Measurements from ENCODE around the gene LDHA.
A peak's percentile ranks its signal among the peaks of the same experiment; 100 is the strongest.

The LDHA gene

DNA sequence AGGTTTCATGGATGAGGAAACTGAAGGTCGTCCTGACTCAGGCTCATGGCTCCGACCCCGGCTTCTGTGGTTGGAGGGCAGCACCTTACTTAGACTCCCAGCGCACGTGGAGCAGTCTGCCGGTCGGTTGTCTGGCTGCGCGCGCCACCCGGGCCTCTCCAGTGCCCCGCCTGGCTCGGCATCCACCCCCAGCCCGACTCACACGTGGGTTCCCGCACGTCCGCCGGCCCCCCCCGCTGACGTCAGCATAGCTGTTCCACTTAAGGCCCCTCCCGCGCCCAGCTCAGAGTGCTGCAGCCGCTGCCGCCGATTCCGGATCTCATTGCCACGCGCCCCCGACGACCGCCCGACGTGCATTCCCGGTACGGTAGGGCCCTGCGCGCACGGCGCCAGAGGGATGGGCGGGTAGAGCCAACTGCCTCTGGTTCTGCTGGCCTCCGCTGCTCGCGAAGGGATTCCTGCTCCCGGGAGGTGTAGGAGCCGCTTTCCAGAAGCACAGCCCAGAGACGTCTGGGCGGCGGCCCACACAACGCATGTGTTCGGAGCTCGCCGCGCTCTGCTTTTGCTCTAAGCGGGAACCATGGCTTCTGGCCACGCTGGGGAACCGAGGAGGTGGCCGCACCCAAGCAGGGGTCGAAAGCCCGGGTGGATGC lies at the start of gene LDHA:
Gene LDHA, plus strand, starts transcription at position 289 of the 653 bp plus-strand sequence. CDS start 2,280 bp downstream, outside the sequence.
- peak; percentile 44 for DNase-seq

DNA sequence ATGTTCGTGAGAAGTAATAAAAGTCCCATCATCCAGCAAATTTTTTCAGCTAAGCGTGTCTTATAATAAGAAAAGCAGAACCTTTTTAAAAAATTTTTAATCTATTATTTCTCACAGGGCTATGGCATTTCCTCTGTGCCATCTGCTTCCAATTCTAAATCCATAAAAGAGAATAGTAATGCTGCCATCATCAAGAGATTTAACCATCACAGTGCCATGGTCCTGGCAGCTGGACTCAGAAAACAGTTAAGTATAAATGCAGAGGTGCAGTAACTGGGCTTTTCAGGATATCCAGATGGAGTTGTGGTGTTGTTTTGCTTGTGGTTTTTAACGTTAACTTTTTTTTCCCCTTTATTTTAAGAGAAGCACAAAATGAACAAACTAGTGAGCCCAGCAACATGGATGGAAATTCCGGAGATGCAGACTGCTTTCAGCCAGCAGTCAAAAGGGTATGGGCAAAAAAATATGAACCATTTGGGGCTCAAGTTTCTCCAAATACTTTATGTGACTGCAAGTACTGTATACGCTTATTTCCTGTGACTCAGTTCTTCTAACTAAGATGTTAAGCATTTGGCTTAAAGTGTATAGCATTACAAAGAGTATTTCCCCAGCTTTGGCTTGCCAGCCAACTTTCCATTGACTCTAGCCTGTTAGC lies 46.8 kb upstream of the LDHA start:
- no peak for DNase-seq

DNA sequence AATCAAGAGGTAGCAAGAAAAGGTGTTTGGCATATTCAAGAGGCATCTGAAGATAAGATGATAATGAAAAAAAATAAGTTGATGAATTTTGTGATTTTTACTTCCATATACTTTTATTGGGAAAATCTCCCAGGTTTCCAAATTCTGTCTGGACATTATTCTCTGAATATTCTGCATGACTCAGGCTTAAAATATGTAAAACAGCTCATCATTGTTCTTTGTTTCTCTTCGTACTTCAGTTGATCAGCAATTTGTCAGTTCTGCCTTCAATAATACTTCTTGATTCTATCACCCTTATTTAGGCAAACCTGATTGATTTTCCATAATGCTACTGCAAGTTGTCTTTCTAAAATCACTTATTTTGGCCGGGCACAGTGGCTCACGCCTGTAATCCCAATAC lies 41.8 kb upstream of the LDHA start:
- no peak for DNase-seq

DNA sequence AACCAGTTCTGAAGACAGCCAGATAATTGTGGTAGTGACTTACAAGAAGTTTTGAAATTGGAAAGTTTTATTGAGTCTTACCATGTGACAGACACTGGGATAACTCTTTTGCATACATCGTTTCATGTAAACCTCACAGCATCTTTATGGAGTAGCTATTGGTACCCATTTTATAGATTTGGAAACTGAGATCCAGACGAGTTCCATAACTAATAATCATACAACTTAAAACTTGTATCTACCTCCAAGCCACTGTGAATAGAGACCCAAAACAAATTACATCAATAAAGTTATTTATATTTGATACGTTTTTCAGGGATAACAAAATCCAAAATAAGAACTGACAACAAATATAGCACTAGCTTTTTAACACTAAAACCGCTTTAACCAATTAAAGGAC lies 35.7 kb upstream of the LDHA start:
- no peak for DNase-seq

DNA sequence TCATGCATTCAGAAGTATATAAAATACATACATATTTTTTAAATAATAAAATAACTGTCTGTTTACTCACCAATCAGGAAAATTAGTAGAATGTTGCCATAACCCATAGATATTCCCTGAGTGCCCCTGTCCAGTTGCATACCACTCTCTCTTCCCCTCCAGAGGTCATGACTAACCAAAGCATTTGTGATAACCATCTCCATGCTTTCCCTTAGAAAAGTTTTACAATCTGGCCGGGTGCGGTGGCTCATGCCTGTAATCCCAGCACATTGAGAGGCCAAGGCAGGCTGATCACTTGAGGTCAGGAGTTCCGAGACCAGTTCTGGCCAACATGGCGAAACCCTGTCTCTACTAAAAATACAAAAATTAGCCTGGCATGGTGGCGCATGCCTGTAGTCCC lies 33.2 kb upstream of the LDHA start:
- DNase-seq, result no peak

DNA sequence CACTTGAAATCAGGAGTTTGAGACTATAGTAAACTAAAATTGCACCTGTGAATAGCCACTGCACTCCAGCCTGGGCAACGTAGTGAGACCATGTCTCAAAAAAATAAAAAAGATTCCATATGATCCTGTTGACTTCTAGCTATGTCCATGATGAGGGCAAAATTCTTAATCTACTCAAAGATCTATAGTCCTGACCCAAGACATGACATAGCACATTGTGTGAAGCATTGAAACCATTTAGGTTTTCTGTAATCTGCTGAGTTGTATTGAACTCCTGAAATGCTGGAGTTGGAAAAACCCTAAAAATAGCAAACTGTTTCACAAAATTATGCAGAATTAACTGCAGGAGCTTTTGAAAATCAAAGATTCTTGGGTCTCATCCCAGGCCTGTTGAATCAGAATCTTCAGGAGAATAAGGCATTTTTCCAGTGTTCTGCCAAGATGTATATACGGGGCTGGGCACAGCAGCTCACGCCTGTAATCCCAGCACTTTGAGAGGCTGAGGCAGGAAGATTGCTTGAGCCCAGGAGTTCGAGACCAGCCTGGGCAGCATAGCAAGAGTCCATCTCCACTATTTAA lies 29.8 kb upstream of the LDHA start:
- DNase-seq, result no peak

DNA sequence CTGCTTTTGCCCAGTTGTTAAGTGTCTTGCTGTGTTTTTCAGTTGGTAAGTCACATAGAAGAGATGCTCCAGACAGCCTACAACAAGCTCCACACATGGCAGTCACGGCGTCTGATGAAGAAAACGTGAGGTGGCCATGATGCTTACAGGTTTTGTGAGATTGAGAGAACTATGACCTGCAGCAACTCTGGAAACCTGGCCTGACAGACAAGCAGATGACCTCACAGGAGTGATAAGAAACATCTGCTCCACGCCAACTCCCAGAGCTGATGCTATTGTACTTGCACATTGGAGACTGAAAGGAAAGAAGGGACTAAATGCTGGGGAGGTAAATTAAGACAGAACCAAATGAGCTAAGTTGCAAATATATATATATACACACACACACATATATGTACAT lies 28.6 kb upstream of the LDHA start:
- DNase-seq, result no peak

DNA sequence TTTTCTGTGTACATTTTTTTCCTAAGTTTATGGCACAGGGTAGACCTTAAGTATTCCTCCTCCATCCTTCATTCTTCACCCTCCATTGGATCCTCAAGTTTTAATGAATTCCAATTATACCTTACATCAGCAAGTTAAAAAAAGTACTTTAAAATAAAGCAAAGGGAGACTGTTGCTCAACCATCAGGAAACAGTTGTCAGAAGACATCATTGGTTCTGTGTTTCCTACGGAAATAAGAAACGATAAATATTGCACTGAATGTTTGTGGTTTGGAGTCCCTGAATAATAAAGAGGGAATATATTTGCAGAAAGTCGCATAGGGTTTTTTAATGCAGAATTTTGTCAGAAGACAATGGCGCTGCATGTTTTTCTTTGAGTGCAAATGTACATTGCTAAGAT lies 28.1 kb upstream of the LDHA start:
- no peak for DNase-seq

DNA sequence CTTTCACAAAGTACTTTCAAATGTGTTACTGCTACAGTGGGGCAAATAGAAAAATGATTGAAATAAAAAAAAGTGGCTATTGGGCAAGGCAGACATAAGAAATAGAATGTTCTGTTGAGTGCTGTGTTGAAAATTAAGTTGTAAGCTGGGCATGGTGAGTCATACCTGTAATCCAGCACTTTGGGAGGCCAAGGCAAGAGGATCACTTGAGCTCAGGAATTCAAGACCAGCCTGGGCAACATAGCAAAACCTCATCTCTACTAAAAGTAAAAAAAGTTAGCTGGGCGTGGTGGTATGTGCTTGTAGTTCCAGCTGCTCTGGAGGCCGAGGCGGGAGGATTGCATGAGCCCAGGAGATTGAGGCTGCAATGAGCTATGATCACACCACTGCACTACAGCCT lies 26.9 kb upstream of the LDHA start:
- no peak for DNase-seq

DNA sequence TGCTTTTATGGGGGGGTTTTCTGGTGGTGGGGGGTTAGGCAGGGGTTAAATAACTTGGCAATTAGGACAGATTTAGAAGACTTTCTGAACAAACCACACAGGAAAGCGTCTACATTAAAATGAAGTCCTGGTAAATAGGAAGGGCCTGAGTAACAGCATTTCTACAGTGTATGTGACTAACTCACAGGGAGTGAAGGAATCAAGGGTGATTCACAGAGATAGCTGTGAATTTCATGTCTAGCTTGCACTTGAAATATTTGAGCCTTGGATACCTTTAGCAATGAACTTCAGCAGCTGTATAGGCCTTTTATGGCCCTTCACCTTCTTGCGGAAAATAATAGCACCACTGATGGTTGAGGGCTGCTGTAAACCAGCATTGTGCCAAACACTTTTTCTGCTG lies 26.1 kb upstream of the LDHA start:
- no peak for DNase-seq

DNA sequence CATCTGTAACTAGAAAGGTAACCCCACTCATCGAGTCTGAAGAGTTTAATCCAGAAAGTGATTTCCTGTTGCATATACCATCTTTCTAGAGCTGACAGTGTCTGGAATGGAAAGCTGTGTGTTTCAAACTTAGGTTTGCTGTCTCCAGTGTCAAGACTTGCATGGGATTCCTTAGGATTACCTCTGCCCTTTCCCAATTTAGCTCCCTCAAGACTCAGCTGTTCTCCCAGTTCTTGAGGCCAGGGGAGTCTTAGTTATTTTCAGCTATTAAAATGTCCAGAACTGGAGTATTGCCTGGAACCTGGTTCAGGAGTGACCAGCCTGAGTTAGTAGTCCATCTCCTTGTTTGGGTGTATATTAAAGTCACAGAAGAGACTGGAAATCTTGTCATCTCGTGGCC lies 25.0 kb upstream of the LDHA start:
- no peak for DNase-seq

DNA sequence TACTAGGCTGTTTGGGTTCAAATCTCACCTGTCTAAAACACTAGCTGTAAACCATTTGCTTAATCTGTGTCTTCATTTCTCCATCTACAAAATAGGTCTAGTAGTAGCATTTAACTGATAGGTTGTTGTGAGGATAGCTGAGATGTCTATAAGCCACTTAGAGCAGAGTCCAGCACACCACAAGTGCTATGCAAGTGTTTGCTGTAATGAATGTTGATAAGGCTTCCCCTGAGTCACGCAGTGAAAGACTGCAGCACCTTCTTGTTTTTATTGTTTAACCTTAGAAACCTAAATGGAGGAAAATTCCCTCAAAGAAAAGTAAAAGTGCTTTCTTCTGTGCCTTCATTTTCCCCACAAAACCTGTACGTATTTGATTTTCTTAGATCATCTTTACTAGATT lies 23.1 kb upstream of the LDHA start:
- DNase-seq, result no peak

DNA sequence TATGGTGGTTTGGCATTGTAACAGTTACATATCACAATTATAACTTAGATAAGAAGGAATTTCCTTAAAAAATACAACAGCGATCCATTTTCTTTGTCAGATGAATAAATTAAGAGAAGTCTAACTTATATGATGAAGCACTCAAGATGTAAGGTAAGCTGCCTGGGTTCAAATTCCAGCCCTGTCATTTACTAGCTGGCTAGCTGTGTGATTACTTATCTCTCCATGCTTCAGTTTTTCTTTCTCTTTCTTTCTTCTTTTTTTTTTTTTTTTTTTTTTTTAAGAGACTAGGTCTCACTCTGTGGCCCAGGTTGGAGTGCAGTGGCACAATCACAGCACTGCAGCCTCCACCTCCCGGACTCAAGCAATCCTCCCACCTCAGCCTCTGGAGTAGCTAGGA lies 22.2 kb upstream of the LDHA start:
- DNase-seq, result no peak

DNA sequence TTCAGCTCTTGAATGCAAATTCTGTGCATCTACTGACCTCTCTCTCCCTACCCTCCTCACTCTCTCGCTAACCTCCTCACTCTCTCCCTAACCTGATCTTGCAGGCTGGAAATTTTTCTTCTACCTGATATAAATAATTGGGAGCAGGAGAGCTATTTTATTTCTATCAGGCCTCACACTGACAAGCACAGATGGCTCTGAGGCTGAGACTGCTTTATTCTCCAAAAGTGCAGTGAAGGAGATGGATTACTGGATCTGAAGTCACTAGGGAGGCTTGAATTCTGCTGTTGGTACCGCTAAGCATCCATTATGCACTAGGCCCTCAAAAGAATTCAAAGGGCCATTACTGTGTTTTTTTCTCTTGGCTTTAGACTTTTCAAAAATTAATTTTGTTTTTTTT lies 19.4 kb upstream of the LDHA start:
- no peak for DNase-seq

DNA sequence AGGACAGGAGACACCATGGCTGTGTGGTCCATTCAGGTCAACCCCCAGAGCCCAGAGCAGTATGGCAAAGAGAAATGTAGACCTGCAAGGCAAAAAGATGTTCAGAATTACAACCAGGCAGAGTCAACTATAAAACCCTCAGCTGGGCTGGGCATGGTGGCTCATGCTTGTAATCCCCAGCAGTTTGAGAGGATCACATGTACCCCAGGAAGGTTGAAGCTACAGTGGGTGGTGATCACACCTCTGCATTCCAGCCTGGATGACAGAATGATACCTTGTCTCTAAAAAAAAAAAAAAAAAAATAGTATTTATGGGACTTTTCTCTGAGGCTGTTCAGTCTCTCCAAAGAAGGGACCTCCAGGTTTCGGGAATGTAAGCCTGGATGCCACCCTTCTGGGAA lies 18.4 kb upstream of the LDHA start:
- no peak for DNase-seq

DNA sequence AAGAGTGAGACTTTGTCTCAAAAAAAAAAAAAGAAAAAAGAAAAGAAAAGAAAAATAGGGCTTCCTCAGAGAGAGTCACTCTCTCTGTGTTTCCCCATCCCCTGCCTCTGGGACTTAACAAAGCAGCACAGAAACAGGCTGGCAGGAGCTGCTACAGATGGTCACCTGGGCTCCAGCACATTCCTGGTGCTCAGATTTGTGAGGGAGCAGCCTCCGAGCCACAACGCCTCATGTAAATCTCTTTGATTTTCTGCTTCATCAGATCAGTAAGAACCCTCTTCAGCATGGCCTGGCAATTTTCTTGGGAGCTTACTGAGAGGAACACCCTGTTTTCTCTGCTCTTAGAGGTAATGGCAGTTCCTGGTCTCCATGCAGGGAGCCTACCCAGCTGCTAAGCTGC lies 15.2 kb upstream of the LDHA start:
- DNase-seq, result no peak

DNA sequence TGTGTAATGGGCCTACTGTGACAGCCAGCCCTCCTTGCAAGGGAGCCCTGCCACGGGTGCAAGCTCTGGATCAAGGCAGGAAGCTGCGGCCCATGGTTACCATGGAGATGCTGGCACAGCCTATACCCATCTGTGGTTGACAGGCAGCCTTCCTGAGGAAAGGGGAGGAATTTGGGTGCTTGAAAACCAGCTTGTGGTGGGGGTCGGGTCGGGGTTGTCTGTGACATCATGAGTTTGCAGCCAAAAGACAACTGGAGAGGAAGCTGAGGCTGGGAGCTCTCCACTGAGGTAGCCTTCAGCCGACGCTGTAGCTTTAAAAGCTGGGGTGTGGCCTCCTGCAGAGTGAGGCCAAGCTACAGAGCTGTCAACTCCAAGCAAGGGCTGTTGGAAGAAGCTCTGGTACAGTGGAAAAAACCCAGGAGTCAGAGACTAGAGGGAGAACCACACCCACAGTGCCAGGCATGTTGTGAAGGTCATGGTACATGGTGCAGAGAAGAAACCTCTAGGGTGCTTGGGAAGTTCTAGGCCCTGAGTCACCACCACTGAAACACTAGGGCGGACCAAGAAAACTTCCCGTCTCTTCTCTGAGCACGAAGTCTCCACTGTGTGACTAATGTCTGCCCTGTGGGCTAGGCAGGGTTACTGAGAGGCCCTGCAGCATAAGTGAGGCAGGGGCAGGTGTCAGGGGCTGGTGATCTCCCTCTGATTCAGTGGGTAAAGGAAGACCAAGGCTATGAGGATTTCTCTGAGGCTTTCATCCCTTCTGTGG lies 10.8 kb upstream of the LDHA start:
- no peak for DNase-seq

DNA sequence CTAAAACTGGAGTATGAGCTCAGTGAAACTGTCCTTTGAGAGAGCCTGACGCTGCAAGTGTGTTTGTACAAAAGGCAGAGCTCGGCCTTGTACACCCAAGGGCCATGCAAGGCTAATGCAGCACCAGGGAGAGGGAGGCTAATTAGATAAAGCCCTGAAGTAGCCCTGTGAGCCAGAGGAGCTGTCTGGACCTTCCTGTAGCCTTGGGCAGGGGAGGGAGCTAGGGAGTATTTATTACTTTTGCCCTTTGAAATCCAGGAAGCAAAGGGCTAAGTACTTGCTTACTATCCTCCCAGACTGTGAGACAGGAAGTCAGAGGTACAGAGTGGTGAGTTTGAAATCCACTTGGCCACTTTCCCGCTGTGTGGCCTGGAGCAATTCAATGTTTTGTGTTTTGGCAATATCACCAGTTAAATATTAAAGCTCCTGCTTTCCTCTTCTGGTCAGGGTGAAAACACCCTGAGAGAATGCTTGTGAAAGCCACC lies 10.2 kb upstream of the LDHA start:
- no peak for DNase-seq

DNA sequence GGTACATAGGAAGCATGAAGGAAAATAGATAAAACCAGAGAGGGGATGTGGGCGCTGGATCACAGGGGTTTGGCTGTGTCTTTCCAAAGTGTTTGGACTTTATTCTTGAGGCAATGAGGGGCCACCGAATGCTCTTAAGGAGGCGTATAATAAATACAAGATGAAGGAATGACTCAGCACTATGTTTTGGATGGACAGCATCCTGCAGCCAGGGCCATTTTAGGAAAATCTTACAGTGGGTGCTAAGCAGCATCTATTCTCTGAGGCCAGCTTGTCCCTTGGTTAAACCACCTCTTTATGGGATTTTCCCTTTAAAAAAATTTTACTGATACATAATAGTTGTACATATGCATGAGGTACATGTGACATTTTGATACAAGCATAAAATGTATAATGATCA lies 4.3 kb upstream of the LDHA start:
- DNase-seq, result no peak

DNA sequence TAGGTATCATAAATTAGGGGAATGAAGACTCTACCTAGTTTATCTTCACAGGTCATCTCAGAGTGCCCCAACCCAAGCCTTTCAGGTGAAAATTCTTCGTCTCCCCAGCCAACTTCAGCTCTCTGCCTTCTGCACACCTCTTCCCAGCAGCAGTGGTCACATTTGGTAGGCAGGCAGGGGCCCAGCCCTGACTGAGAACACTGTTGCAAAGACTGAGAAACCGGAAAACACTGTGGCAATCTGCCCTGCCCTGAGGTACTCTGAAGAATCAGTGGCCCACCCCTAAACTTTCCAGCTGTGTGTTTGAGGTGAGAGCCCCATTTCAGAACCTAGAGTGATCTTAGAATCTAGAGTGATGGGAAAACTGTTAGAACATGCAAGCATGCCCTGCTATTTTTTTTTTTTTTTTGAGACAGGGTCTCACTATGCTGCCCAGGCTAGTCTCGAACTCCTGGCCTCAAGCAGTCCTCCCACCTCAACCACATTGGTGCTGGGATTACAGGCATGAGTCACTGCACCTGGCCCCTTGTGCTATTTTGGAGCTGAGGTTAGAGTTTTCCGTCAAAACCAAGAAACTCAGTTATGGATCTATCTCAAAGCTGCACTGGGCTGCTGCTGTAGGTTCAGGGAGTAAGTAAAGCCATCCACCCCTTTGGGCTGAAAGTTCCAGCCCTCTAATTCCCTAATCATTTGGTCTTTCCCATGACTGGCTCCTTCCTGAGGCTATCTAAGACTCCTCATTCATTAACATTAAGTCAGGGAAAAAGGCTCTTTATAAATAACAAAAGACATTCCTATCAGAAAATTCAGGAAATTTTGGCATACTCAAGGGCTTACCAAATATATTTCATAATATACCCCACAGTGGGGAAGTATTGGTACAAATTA lies 1.7 kb upstream of the LDHA start:
- DNase-seq, result no peak

DNA sequence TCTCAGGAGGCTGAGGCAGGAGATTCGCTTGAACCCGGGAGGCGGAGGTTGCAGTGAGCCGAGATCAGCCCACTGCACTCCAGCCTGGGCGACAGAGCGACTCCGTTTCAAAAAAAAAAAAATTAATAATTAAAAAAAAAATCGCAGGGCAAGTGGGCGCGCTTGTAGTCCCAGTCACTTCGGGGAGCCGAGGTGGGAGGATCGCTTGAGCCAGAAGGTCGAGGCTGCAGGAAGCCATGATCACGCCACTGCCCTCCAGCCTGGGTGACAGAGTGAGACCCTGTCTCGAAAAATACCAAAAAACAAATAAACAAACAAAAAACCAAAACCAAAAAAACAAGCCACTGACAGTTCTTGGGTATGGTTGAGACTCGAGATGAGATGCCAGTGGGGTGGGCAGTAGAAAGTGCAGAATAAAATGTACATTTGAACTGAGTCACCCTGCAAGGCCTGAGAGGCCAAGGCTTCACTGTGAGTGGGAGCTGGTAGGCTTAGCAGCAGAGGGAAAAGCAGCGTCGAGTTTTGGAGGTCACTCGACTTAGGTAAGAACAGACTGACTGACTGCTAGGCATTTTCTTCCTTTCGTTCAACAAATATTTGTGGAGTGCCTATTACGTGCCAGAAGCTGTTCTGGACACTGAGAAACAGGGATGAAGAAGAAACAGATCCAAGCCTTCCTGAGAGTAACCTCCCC lies 635 bp upstream of the LDHA start:
- no peak for DNase-seq

All from NCI-H524 treated with DMSO at 0.1 percent for 48 hours (cell line).